Measurements from ENCODE around the gene PLCB1. TPM values are rescaled to one million over a fixed set of nuclear protein-coding genes. Genes with fewer than 3 reads are reported as not detected.

Gene PLCB1
- total and polyA plus RNA-seq, 2 donors (not counting 3 experiments of a cell fraction or from before 2014, with no cell fraction given): 10.2 to 53.4 TPM

DNA sequence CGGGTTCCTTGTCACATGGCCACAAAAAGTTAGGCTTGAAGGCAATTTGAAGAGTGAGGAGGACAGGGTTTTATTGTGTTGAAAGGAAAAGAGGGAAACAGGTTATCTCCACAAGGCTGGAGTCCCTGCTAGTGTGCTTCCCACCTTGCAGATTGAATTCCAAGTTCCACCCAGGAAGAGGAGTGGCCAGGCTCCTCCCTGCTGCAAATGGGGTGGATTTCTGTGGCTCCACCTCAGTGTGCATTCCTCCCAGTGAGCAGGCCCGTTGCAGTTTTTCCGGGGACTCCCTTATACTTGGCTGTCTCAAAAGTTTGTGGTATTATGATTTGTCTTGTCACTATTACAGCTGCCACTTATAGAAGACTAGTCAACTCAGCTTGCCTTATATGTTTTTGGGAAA is 655.0 kb downstream of the PLCB1 start:
- intact Hi-C loops (cut with micrococcal nuclease): no loop called here
- H3K27ac ChIP-seq (ENCODE audit: insufficient read depth, low read depth, low read length): no peak overlapping the region
- H3K79me2 ChIP-seq (ENCODE audit: control insufficient read depth, insufficient read depth, low read length): no peaks in the 10 kb centered on the region
- no peaks in the 10 kb centered on the region for H3K27me3 ChIP-seq (ENCODE audit: control insufficient read depth in 2 of 2, insufficient read depth in 2 of 2, low read length in 2 of 2)
- no peaks in the 10 kb centered on the region for H3K36me3 ChIP-seq (ENCODE audit: control insufficient read depth in 2 of 2, extremely low read depth in 1 of 2, insufficient read depth in 2 of 2, low read length in 2 of 2)
- H3K9me1 ChIP-seq (replicated peaks; ENCODE audit: control insufficient read depth, extremely low read depth, insufficient read depth, low read length): no peaks in the 10 kb centered on the region
- POLR2A ChIA-PET: no interaction called here
- dilution Hi-C loops (cut with MboI; ENCODE audit: extremely low pct_ligation_motif_present, low sequenced_read_pairs): no loop called here
- BruUV-seq (replicated peaks): no TSS peak
- no peak overlapping the region for H3K9ac ChIP-seq (replicated peaks; ENCODE audit: extremely low read depth, insufficient read depth, low read length)
- no peak overlapping the region for H3K4me2 ChIP-seq (ENCODE audit: insufficient read depth, low read length)
- no peaks in the 10 kb centered on the region for H3K9me3 ChIP-seq (replicated peaks; ENCODE audit: control insufficient read depth, insufficient read depth, low read length)
- no peaks in the 10 kb centered on the region for H4K20me1 ChIP-seq (replicated peaks; ENCODE audit: control insufficient read depth, extremely low read depth, insufficient read depth, low read length)
- no peak overlapping the region for H3K4me3 ChIP-seq (replicated peaks in 1 of 3; ENCODE audit: insufficient read depth in 1 of 3, low read depth in 1 of 3, low read length in 3 of 3)
- no peak overlapping the region for H2AFZ ChIP-seq (ENCODE audit: low read depth, low read length)
- H3K4me1 ChIP-seq (ENCODE audit: control insufficient read depth, extremely low read depth, insufficient read depth, low read length): no peaks in the 10 kb centered on the region
- TF ChIP-seq EZH2 (IDR thresholded peaks at IDR 0.05; ENCODE audit: borderline replicate concordance, low read depth, low read length, severe bottlenecking) (no peak), POLR2AphosphoS5 (IDR thresholded peaks at IDR 0.05; ENCODE audit: insufficient read depth, low read depth, low read length) (no peak), POLR2A (IDR thresholded peaks at IDR 0.05; ENCODE audit: low read depth, low read length) (no peak), JUN (IDR thresholded peaks at IDR 0.05; ENCODE audit: borderline replicate concordance, insufficient read depth, insufficient read length, low read depth) (no peak), FOS (IDR thresholded peaks at IDR 0.05; ENCODE audit: borderline replicate concordance, insufficient read depth, low read length) (no peak), GATA2 (IDR thresholded peaks at IDR 0.05; ENCODE audit: insufficient read depth, insufficient read length, low read depth, low read length) (no peak), MYC (IDR thresholded peaks at IDR 0.05; ENCODE audit: low read depth, low read length) (no peak)
- TF ChIP-seq, protein P1, sequence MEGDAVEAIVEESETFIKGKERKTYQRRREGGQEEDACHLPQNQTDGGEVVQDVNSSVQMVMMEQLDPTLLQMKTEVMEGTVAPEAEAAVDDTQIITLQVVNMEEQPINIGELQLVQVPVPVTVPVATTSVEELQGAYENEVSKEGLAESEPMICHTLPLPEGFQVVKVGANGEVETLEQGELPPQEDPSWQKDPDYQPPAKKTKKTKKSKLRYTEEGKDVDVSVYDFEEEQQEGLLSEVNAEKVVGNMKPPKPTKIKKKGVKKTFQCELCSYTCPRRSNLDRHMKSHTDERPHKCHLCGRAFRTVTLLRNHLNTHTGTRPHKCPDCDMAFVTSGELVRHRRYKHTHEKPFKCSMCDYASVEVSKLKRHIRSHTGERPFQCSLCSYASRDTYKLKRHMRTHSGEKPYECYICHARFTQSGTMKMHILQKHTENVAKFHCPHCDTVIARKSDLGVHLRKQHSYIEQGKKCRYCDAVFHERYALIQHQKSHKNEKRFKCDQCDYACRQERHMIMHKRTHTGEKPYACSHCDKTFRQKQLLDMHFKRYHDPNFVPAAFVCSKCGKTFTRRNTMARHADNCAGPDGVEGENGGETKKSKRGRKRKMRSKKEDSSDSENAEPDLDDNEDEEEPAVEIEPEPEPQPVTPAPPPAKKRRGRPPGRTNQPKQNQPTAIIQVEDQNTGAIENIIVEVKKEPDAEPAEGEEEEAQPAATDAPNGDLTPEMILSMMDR (IDR thresholded peaks at IDR 0.05; ENCODE audit: extremely low read depth in 1 of 2, insufficient read depth in 1 of 2, low read depth in 1 of 2, low read length in 2 of 2): no peak
- TF ChIP-seq, protein P2, sequence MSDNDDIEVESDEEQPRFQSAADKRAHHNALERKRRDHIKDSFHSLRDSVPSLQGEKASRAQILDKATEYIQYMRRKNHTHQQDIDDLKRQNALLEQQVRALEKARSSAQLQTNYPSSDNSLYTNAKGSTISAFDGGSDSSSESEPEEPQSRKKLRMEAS (IDR thresholded peaks at IDR 0.05; ENCODE audit: insufficient read depth, insufficient read length): no peak
- DNase-seq (ENCODE audit: low read depth, low spot score) (no peak), FAIRE-seq (no peak)
- CTCF ChIA-PET: interaction anchor here (1.0 kb wide), 1 partner anchor 606 kb away, joined by 3 read pairs; no protein-coding TSS in a partner anchor
